NK-92 (cell line): Measurements from ENCODE around the gene MITF.
"Not testable (repeated sequence)": the region's sequence is repeated elsewhere in the genome, so short reads cannot be mapped to it uniquely, and the experiment has no call there.

Experiments
- DNase-seq: peaks from one replicate; lab custom pipeline; 2025; ENCODE audit not compliant: unreplicated experiment; lab: John Stamatoyannopoulos, UW

Gene MITF

GRCh38 chr3:69906351-69906966 is 167.2 kb downstream of the MITF start:
- DNase-seq: no peak

- no peak for DNase-seq
Observed at GRCh38 chr3:69907554-69907953, 168.3 kb downstream of the MITF start.

GRCh38 chr3:69909859-69910258 is 170.6 kb downstream of the MITF start:
- DNase-seq: not testable (repeated sequence)

- DNase-seq: no peak
Observed at GRCh38 chr3:69913422-69913821, 174.2 kb downstream of the MITF start.

- DNase-seq: no peak
Observed at GRCh38 chr3:69914395-69914794, 175.1 kb downstream of the MITF start.

- no peak for DNase-seq
Observed at GRCh38 chr3:69915726-69916125, 176.5 kb downstream of the MITF start.

GRCh38 chr3:69920009-69920408 is 180.7 kb downstream of the MITF start:
- not testable (repeated sequence) for DNase-seq

GRCh38 chr3:69921651-69922050 is 182.4 kb downstream of the MITF start:
- no peak for DNase-seq

- DNase-seq: no peak
Observed at GRCh38 chr3:69922521-69923000, 183.3 kb downstream of the MITF start.

- no peak for DNase-seq
Observed at GRCh38 chr3:69925506-69925905, 186.2 kb downstream of the MITF start.

- no peak for DNase-seq
Observed at GRCh38 chr3:69926385-69926784, 187.1 kb downstream of the MITF start.

- no peak for DNase-seq
Observed at GRCh38 chr3:69927571-69927970, 188.3 kb downstream of the MITF start.

GRCh38 chr3:69929019-69929418 is 189.8 kb downstream of the MITF start:
- no peak for DNase-seq

GRCh38 chr3:69930564-69930963 is 191.3 kb downstream of the MITF start:
- DNase-seq: no peak

GRCh38 chr3:69932087-69932486 is 192.8 kb downstream of the MITF start:
- no peak for DNase-seq

- DNase-seq: no peak
Observed at GRCh38 chr3:69932501-69932900, 193.2 kb downstream of the MITF start.

GRCh38 chr3:69934398-69934797 is 195.1 kb downstream of the MITF start:
- no peak for DNase-seq

- no peak for DNase-seq
Observed at GRCh38 chr3:69936266-69936665, 197.0 kb downstream of the MITF start.

- no peak for DNase-seq
Observed at GRCh38 chr3:69938061-69938460, 198.8 kb downstream of the MITF start.

- no peak for DNase-seq
Observed at GRCh38 chr3:69938931-69939330, 199.7 kb downstream of the MITF start.

GRCh38 chr3:69941037-69941436 is 201.8 kb downstream of the MITF start:
- no peak for DNase-seq

GRCh38 chr3:69941439-69942176 is 202.3 kb downstream of the MITF start:
- no peak for DNase-seq
